Epithelial cell of esophagus (primary cell): ENCODE data around the gene NDUFA6.

Experiments used
- DNase-seq: peaks from one replicate; pipeline ENCODE4 v3.0.0; 2010; ENCODE audit warnings: low read depth
- H3K4me3 ChIP-seq: 2 replicates; pipeline ENCODE4 v1.5.1; 2011; ENCODE audit warnings: mild to moderate bottlenecking, low read length, control low read depth
- TF ChIP-seq, protein P1 (sequence below): IDR thresholded peaks from 2 replicates; pipeline ENCODE4 v1.5.1; 2011; ENCODE audit warnings: low read depth, mild to moderate bottlenecking, low read length, control low read depth, inconsistent platforms; ENCODE audit not compliant: insufficient read depth; ENCODE audit errors: missing control alignments

The NDUFA6 gene

DNA sequence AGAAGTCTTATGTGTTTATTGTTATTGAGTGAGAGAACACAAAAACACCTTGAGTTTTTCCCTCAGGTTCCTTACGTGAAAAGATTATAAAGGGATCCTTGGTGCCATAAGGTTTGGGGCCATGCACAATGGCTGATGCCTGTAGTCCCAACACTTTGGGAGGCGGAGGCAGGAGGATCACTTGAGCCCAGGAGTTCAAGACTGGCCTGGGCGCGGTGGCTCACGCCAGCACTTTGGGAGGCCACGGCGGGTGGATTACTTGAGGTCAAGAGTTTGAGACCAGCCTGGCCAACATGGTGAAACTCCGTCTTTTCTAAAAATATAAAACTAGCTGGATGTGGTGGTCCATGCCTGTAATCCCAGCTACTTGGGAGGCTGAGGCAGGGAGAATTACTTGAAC is 5.7 kb downstream of the NDUFA6 start:
- no peak for DNase-seq
- TF ChIP-seq, protein P1, sequence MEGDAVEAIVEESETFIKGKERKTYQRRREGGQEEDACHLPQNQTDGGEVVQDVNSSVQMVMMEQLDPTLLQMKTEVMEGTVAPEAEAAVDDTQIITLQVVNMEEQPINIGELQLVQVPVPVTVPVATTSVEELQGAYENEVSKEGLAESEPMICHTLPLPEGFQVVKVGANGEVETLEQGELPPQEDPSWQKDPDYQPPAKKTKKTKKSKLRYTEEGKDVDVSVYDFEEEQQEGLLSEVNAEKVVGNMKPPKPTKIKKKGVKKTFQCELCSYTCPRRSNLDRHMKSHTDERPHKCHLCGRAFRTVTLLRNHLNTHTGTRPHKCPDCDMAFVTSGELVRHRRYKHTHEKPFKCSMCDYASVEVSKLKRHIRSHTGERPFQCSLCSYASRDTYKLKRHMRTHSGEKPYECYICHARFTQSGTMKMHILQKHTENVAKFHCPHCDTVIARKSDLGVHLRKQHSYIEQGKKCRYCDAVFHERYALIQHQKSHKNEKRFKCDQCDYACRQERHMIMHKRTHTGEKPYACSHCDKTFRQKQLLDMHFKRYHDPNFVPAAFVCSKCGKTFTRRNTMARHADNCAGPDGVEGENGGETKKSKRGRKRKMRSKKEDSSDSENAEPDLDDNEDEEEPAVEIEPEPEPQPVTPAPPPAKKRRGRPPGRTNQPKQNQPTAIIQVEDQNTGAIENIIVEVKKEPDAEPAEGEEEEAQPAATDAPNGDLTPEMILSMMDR = no peak

GRCh38 chr22:42083119-42083518 is 7.5 kb downstream of the NDUFA6 start:
- TF ChIP-seq, protein P1 = no peak
- no peak overlapping the region for H3K4me3 ChIP-seq
- no peak for DNase-seq

More for the DNA sequence above, 5.7 kb downstream of the NDUFA6 start:
- H3K4me3 ChIP-seq = no peak overlapping the region

DNA sequence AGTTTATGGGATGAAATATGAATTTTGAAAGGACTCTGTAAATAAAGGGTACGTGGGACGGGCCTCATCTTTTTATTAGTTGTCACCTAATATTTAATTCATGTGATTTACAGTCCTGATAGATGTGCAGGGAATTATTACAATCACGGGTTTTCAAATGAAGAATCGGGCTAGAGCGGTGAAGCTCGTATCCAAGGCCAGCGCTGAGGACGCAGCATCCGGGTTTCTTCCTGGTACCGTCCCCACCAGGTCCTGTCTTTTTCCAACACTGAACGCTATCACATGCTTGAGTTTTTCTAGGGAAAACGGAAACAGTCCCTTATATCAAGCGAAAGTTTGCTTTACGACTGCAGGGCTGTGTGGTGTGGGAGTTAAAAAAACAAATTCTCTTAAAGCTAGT is 10.3 kb downstream of the NDUFA6 start:
- DNase-seq = peak; percentile 28
- TF ChIP-seq, protein P1 = no peak
- H3K4me3 ChIP-seq = peak overlapping the region; percentile 55

DNA sequence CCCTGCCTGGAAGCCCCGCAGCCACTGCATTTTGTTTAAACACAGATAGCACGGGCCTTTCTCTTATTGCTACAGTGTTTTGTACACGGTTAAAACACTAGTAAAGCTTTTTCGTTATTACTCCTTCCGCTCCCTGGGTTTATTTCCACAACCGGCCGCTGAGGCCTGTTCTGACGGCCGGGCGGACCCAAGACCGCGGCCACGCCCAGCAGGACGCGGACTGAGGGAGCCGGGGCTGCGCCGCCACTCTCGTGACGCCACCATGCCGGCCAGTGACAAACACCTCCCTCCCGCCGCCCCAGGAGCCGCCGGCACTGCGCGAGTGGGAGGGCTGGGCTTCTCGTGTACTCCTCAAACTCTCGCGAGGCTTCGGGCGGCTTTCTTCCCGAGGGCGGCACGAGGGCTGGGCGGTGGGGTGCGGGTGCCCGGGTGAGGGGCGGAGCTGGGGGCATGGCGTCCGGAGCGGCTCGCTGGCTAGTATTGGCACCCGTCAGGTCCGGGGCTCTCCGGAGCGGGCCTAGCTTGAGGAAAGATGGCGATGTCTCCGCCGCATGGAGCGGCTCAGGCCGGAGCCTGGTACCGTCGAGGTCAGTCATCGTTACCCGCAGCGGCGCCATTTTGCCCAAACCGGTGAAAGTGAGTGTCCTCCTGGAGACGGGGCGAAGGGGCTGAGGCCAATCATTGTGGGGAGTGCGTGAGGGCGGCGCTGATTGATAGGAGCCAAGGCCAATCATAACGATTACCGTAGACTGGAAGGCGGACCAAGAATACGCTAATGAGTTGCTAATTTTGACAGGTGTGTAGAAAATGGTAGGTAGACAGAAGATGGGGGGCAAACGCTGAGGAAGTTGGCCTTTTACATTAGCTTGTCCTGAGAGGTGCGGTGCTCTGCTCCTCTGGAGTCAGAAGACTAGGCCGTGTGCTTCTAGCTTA is 11.0 kb downstream of the NDUFA6 start, which contains the start of gene SMDT1:
SMDT1 (plus strand) TSS at position 382 of the 933 bp plus-strand sequence; CDS start at position 451, 69 bp downstream.
- TF ChIP-seq, protein P1 = no peak
- DNase-seq = peak; percentile 99
- H3K4me3 ChIP-seq = peak within 1 kb of the TSS; percentile 55

- peak overlapping the region; percentile 48 for H3K4me3 ChIP-seq
- TF ChIP-seq, protein P1 = no peak
- no peak for DNase-seq
These were observed 11.9 kb downstream of the NDUFA6 start for GRCh38 chr22:42078469-42079318.

GRCh38 chr22:42077486-42078125 is 13.0 kb downstream of the NDUFA6 start:
- H3K4me3 ChIP-seq = no peak overlapping the region
- TF ChIP-seq, protein P1 = no peak
- no peak for DNase-seq
